Astrocyte of the cerebellum (primary cell): ENCODE results near the gene ATG9A.
A peak's percentile ranks its signal among the peaks of the same experiment; 100 is the strongest.

Source experiments
- DNase-seq: peaks from one replicate; pipeline ENCODE4 v3.0.0-alpha.2; 2011; ENCODE audit warnings: low read depth
- H3K4me3 ChIP-seq: 2 replicates; pipeline ENCODE4 v1.5.1; 2011; ENCODE audit warnings: mild to moderate bottlenecking, low read depth, low read length, moderate library complexity
- in situ Hi-C: cut with HindIII; loops from 2 replicates; pipeline ENCODE4 v1.10.0; 2017; ENCODE audit warnings: low sequenced_read_pairs
- TF ChIP-seq, protein P1 (sequence below): IDR thresholded peaks from 2 replicates; pipeline ENCODE4 v1.5.1; 2012; ENCODE audit warnings: low read length, low read depth, moderate library complexity, mild to moderate bottlenecking; ENCODE audit errors: missing control alignments

ATG9A gene, protein sequence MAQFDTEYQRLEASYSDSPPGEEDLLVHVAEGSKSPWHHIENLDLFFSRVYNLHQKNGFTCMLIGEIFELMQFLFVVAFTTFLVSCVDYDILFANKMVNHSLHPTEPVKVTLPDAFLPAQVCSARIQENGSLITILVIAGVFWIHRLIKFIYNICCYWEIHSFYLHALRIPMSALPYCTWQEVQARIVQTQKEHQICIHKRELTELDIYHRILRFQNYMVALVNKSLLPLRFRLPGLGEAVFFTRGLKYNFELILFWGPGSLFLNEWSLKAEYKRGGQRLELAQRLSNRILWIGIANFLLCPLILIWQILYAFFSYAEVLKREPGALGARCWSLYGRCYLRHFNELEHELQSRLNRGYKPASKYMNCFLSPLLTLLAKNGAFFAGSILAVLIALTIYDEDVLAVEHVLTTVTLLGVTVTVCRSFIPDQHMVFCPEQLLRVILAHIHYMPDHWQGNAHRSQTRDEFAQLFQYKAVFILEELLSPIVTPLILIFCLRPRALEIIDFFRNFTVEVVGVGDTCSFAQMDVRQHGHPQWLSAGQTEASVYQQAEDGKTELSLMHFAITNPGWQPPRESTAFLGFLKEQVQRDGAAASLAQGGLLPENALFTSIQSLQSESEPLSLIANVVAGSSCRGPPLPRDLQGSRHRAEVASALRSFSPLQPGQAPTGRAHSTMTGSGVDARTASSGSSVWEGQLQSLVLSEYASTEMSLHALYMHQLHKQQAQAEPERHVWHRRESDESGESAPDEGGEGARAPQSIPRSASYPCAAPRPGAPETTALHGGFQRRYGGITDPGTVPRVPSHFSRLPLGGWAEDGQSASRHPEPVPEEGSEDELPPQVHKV

GRCh38 chr2:219229305-219230058, at the start of gene ATG9A, which contains the start of gene ANKZF1:
Gene ATG9A, minus strand, starts transcription at chr2:219229636. Its CDS starts 1,612 bp downstream, at chr2:219228024.
Gene ANKZF1, plus strand, starts transcription at chr2:219229806. Its CDS starts 452 bp downstream, at chr2:219230258.
- peak within 1 kb of the TSS; percentile 70 for H3K4me3 ChIP-seq
- TF ChIP-seq, protein P1, sequence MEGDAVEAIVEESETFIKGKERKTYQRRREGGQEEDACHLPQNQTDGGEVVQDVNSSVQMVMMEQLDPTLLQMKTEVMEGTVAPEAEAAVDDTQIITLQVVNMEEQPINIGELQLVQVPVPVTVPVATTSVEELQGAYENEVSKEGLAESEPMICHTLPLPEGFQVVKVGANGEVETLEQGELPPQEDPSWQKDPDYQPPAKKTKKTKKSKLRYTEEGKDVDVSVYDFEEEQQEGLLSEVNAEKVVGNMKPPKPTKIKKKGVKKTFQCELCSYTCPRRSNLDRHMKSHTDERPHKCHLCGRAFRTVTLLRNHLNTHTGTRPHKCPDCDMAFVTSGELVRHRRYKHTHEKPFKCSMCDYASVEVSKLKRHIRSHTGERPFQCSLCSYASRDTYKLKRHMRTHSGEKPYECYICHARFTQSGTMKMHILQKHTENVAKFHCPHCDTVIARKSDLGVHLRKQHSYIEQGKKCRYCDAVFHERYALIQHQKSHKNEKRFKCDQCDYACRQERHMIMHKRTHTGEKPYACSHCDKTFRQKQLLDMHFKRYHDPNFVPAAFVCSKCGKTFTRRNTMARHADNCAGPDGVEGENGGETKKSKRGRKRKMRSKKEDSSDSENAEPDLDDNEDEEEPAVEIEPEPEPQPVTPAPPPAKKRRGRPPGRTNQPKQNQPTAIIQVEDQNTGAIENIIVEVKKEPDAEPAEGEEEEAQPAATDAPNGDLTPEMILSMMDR: no peak
- in situ Hi-C loops: loop anchor here (5.0 kb wide), 1 partner anchor 47 kb away; no protein-coding TSS in a partner anchor
- peak; percentile 96 for DNase-seq

DNA sequence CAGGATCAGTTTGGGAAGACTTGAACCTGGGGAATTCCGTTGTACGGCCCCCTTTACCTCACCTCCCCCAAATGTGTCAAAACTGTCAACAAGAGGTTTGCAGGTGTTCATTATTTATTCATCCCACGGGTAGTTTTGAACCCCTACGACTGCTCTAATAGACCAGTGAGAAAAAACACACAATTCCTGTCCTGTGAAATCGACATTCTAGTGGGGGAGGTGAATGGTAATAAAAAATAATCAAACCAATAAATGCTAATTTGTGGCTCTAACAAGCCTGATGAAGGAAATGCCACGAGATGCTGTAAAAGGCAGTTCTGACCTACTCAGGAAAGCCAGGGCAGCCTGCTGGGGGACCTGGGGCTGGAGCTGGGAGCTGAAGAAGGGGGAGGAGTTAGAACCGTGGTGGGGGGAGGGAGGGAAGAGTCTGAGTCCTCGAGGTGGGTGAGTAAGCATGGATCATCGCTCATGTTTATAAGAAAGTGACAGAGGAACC, 49.3 kb upstream of the ATG9A start:
- TF ChIP-seq, protein P1: no peak
- no peak for DNase-seq
- in situ Hi-C loops: no loop called here
- peak overlapping the region; percentile 61 for H3K4me3 ChIP-seq

- in situ Hi-C loops: no loop called here
- TF ChIP-seq, protein P1: peak; percentile 97
- DNase-seq: peak; percentile 33
- no peak overlapping the region for H3K4me3 ChIP-seq
Observed at GRCh38 chr2:219277703-219278654, 48.5 kb upstream of the ATG9A start.

- H3K4me3 ChIP-seq: no peak overlapping the region
- no peak for DNase-seq
- in situ Hi-C loops: no loop called here
- TF ChIP-seq, protein P1: no peak
Observed at GRCh38 chr2:219274361-219274921, 45.0 kb upstream of the ATG9A start.

GRCh38 chr2:219273937-219274336, 44.5 kb upstream of the ATG9A start:
- in situ Hi-C loops: no loop called here
- TF ChIP-seq, protein P1: no peak
- no peak overlapping the region for H3K4me3 ChIP-seq
- no peak for DNase-seq
